SU-DHL-6 (cell line): Measurements from ENCODE around the gene DCAF7.

Source experiments
- H2AFZ ChIP-seq: fragments of 200-600 bp; sonication (generic); 2 replicates; pipeline ENCODE4 v1.6.1; 2014; ENCODE audit warnings: low read depth, mild to moderate bottlenecking, moderate library complexity, mixed read lengths, antibody characterized with exemption, low read length; ENCODE audit not compliant: severe bottlenecking
- H3F3A ChIP-seq: fragments of 200-600 bp; shearing (Covaris generic); 2 replicates; pipeline ENCODE4 v1.6.0; 2016; ENCODE audit warnings: antibody characterized with exemption, mild to moderate bottlenecking; ENCODE audit not compliant: insufficient read depth
- H3K27ac ChIP-seq: fragments of 200-600 bp; sonication (generic); 2 replicates; pipeline ENCODE4 v1.5.1; 2016; ENCODE audit warnings: low read depth, mild to moderate bottlenecking, low read length, moderate library complexity, mixed read lengths
- H3K27me3 ChIP-seq: fragments of 200-600 bp; sonication (generic), shearing (Covaris generic); 2 replicates; pipeline ENCODE4 v1.6.0; 2014; ENCODE audit warnings: mild to moderate bottlenecking, low read length
- H3K36me3 ChIP-seq: fragments of 200-600 bp; sonication (generic); 2 replicates; pipeline ENCODE4 v1.6.1; 2014; ENCODE audit warnings: mild to moderate bottlenecking, low read length, mixed read lengths
- H3K4me2 ChIP-seq: fragments of 300-600, 200-600 bp; shearing (Covaris generic), sonication (generic); 2 replicates; pipeline ENCODE4 v1.6.0; 2014; ENCODE audit warnings: low read length, low read depth, mild to moderate bottlenecking; ENCODE audit not compliant: poor library complexity, severe bottlenecking
- H3K4me3 ChIP-seq: fragments of 200-600 bp; sonication (generic); 2 replicates; pipeline ENCODE4 v1.5.1; 2014; ENCODE audit warnings: antibody characterized with exemption, low read length, mild to moderate bottlenecking, mixed read lengths; ENCODE audit not compliant: insufficient read depth, poor library complexity, severe bottlenecking
- H3K79me2 ChIP-seq: fragments of 200-600 bp; sonication (generic); 2 replicates; pipeline ENCODE4 v1.6.1; 2014; ENCODE audit warnings: mild to moderate bottlenecking, low read length, moderate library complexity; ENCODE audit not compliant: insufficient read depth
- H3K9ac ChIP-seq: fragments of 200-600 bp; sonication (generic); 2 replicates; pipeline ENCODE4 v1.7.0; 2014; ENCODE audit warnings: mild to moderate bottlenecking, low read length
- H3K9me2 ChIP-seq: fragments of 200-600 bp; sonication (generic); replicated peaks from 2 replicates; pipeline ENCODE4 v1.6.1; 2014; ENCODE audit warnings: low read length; ENCODE audit not compliant: insufficient read depth
- H3K9me3 ChIP-seq: fragments of 200-600 bp; sonication (generic); 2 replicates; pipeline ENCODE4 v1.6.1; 2014; ENCODE audit warnings: low read length, mixed read lengths; ENCODE audit not compliant: insufficient read depth
- H4K20me1 ChIP-seq: fragments of 200-600 bp; sonication (generic); 2 replicates; pipeline ENCODE4 v1.6.1; 2014; ENCODE audit warnings: low read depth, mild to moderate bottlenecking, antibody characterized with exemption, low read length, moderate library complexity, mixed read lengths
- CTCF ChIP-seq: fragments of 200-600 bp; sonication (generic); IDR thresholded peaks from one replicate; pipeline ENCODE4 v1.5.1; 2017; ENCODE audit warnings: antibody characterized with exemption, mild to moderate bottlenecking, low read length, moderate library complexity; ENCODE audit not compliant: insufficient read depth, poor library complexity, severe bottlenecking
- EZH2phosphoT487 ChIP-seq: fragments of 200-600 bp; sonication (generic), shearing (Covaris generic); conservative IDR thresholded peaks from 2 replicates; pipeline ENCODE4 v1.6.1; 2018; ENCODE audit warnings: mild to moderate bottlenecking, antibody characterized with exemption, low read length, moderate library complexity, mixed read lengths

Gene DCAF7

DNA sequence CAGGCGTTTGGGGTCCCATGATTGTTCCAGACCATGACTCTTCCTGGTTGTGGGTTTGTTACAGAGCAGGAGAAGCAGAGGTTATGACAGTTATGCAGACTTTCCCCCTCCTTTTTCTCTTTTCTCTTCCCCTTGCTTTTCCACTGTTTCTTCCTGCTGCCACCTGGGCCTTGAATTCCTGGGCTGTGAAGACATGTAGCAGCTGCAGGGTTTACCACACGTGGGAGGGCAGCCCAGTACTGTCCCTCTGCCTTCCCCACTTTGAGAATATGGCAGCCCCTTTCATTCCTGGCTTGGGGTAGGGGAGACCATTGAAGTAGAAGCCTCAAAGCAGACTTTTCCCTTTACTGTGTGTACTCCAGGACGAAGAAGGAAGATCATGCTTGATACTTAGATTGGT, 42.5 kb downstream of the DCAF7 start:
- TF ChIP-seq CTCF (no peak), EZH2phosphoT487 (no peak)
- H3K9ac ChIP-seq: no peak overlapping the region
- H3K27ac ChIP-seq: no peak overlapping the region
- H3K4me3 ChIP-seq: no peak overlapping the region
- H3K79me2 ChIP-seq: no peaks in the 10 kb centered on the region
- H3K27me3 ChIP-seq: no peaks in the 10 kb centered on the region
- no peaks in the 10 kb centered on the region for H3K36me3 ChIP-seq
- no peak overlapping the region for H3K4me2 ChIP-seq
- H4K20me1 ChIP-seq: no peaks in the 10 kb centered on the region
- no peaks in the 10 kb centered on the region for H3K9me3 ChIP-seq
- no peaks in the 10 kb centered on the region for H3K9me2 ChIP-seq
- H2AFZ ChIP-seq: no peak overlapping the region
- H3F3A ChIP-seq: no peaks in the 10 kb centered on the region

DNA sequence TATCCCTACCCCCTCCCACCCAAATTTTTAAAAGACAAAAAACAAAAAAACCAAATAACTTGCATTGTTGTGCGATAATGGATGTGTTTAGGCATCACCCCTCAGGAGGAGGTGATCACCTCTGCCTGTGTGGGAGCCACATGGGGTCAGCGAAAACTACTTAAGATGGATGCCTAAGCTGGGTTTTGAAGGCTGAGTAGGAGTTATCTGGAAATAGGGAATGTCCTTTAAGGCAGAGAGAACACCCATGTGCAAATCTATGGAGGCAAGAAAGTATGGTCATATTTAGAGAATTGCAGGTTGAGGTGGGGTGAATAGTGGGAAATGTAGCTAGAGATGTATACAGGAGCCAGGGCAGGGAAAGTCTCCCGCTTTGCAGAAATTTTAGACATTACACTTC, 44.9 kb downstream of the DCAF7 start:
- Histone ChIP-seq H4K20me1 (no peaks in the 10 kb centered on the region), H3K9ac (no peak overlapping the region), H3K4me2 (no peak overlapping the region), H3K9me2 (no peaks in the 10 kb centered on the region), H3K4me3 (no peak overlapping the region), H3K36me3 (no peaks in the 10 kb centered on the region), H3K9me3 (no peaks in the 10 kb centered on the region), H3K27me3 (no peaks in the 10 kb centered on the region), H3K27ac (no peak overlapping the region), H3F3A (no peaks in the 10 kb centered on the region), H3K79me2 (no peaks in the 10 kb centered on the region), H2AFZ (no peak overlapping the region)
- TF ChIP-seq EZH2phosphoT487: no peak
- TF ChIP-seq CTCF: no peak

DNA sequence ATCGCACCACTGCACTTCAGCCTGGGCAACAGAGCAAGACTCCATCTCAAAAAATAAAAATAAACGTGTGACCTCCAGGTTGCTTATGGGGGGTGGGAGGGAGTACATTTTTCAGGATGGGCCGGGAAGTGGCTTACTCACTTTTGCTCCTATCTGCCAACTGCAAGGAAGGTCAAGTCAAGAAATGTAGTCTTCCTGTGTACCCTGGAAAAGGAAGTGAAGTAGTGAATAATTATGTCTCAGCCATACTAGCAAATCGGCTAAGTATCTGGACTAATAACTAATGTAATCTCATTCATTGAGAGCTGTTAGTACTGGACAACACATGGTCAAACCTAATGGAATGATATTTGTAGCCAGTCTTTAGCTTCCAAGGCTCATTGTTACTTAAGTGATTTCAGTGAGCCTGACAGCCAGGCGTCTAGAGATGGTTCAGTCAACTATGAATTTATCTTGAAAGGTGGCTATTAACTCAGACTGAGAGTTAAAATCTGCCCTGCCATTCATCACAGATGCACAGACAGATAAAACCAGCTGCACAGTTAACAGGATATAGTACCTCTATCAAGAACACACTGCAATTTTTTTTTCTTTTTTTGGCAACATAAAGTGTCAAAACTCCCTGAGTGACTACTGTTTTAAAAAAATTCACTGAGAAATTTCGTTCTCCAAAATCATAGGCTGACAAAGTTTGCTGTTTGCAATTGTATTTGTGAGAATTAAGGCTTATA, 46.7 kb downstream of the DCAF7 start:
- H3K9me2 ChIP-seq: no peaks in the 10 kb centered on the region
- no peaks in the 10 kb centered on the region for H3F3A ChIP-seq
- no peak overlapping the region for H3K9ac ChIP-seq
- H3K4me3 ChIP-seq: no peak overlapping the region
- H3K36me3 ChIP-seq: no peaks in the 10 kb centered on the region
- H2AFZ ChIP-seq: no peak overlapping the region
- H3K27ac ChIP-seq: no peak overlapping the region
- H3K27me3 ChIP-seq: no peaks in the 10 kb centered on the region
- no peak overlapping the region for H3K4me2 ChIP-seq
- TF ChIP-seq EZH2phosphoT487: no peak
- peaks cover 12% of the 10 kb centered on the region; the same call in 1 of the 2 replicates for H3K79me2 ChIP-seq
- no peaks in the 10 kb centered on the region for H3K9me3 ChIP-seq
- H4K20me1 ChIP-seq: no peaks in the 10 kb centered on the region

GRCh38 chr17:63598281-63598680, 48.0 kb downstream of the DCAF7 start:
- Histone ChIP-seq H2AFZ (no peak overlapping the region), H3K36me3 (no peaks in the 10 kb centered on the region), H3K79me2 (peaks cover 14% of the 10 kb centered on the region; the same call in 1 of the 2 replicates), H3K4me3 (no peak overlapping the region), H3K9me3 (no peaks in the 10 kb centered on the region), H3K9ac (no peak overlapping the region), H3K4me2 (no peak overlapping the region), H3K9me2 (no peaks in the 10 kb centered on the region), H4K20me1 (no peaks in the 10 kb centered on the region), H3K27me3 (no peaks in the 10 kb centered on the region), H3K27ac (no peak overlapping the region), H3F3A (no peaks in the 10 kb centered on the region)
- TF ChIP-seq EZH2phosphoT487: no peak
- TF ChIP-seq CTCF: no peak
